A549 (cell line): Measurements from ENCODE around the gene ST8SIA4.

Source experiments
- MAX ChIP-seq: IDR thresholded peaks from 2 replicates; pipeline ENCODE4 v1.6.1; 2012
- POLR2A ChIP-seq: IDR thresholded peaks from 2 replicates; pipeline ENCODE4 v1.6.1; 2012; ENCODE audit warnings: mild to moderate bottlenecking, low read length
- POLR2AphosphoS2 ChIP-seq: conservative IDR thresholded peaks from 2 replicates; pipeline ENCODE4 v1.6.1; 2012; ENCODE audit warnings: low read length, improper control_type of control experiment, inconsistent platforms
- RAD21 ChIP-seq, 2 experiments: fragments of >200 bp in 1 of 2; sonication (Bioruptor Twin) in 1 of 2; formaldehyde crosslinking in 1 of 2; IDR thresholded peaks in 1 of 2; conservative IDR thresholded peaks in 1 of 2; 2 replicates in 1 of 2; 3 replicates in 1 of 2; pipeline ENCODE4 v1.6.1; 2012 to 2018; ENCODE audit warnings: inconsistent platforms in 1 of 2
- SMC3 ChIP-seq: fragments of >200 bp; sonication (Bioruptor Twin); formaldehyde crosslinking; IDR thresholded peaks from 3 replicates; pipeline ENCODE4 v1.6.1; 2018; ENCODE audit warnings: inconsistent platforms
- SREBF2 ChIP-seq: fragments of 450-650 bp; IDR thresholded peaks from 2 replicates; pipeline ENCODE4 v1.6.1; 2014; ENCODE audit warnings: mild to moderate bottlenecking, moderate library complexity
- USF2 ChIP-seq: fragments of 450-650 bp; IDR thresholded peaks from 2 replicates; pipeline ENCODE4 v1.6.1; 2014; ENCODE audit warnings: antibody characterized with exemption
- TF ChIP-seq, protein P1 (sequence below): fragments of >200 bp; sonication (Bioruptor Twin); formaldehyde crosslinking; IDR thresholded peaks from 3 replicates; pipeline ENCODE4 v1.5.1; 2016

- TF ChIP-seq, protein P1, sequence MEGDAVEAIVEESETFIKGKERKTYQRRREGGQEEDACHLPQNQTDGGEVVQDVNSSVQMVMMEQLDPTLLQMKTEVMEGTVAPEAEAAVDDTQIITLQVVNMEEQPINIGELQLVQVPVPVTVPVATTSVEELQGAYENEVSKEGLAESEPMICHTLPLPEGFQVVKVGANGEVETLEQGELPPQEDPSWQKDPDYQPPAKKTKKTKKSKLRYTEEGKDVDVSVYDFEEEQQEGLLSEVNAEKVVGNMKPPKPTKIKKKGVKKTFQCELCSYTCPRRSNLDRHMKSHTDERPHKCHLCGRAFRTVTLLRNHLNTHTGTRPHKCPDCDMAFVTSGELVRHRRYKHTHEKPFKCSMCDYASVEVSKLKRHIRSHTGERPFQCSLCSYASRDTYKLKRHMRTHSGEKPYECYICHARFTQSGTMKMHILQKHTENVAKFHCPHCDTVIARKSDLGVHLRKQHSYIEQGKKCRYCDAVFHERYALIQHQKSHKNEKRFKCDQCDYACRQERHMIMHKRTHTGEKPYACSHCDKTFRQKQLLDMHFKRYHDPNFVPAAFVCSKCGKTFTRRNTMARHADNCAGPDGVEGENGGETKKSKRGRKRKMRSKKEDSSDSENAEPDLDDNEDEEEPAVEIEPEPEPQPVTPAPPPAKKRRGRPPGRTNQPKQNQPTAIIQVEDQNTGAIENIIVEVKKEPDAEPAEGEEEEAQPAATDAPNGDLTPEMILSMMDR: no peak
- TF ChIP-seq POLR2AphosphoS2 (no peak), USF2 (no peak), SMC3 (no peak), SREBF2 (no peak), RAD21 (conservative IDR thresholded peaks at IDR 0.05 in 1 of 2, IDR thresholded peaks at IDR 0.05 in 1 of 2) (no peak), MAX (no peak), POLR2A (no peak)
Observed at GRCh38 chr5:100834519-100834918, 68.6 kb downstream of the ST8SIA4 start.
